GM19351 (cell line): ENCODE measurements around the gene KTN1.
A peak's percentile ranks its signal among the peaks of the same experiment; 100 is the strongest.

Experiments used
- ATAC-seq: cut with Tn5 transposase; IDR thresholded peaks from one replicate; pipeline ENCODE4 v1.9.1; 2021; ENCODE audit warnings: mild to moderate bottlenecking, moderate library complexity; ENCODE audit not compliant: unreplicated experiment

Gene KTN1

DNA sequence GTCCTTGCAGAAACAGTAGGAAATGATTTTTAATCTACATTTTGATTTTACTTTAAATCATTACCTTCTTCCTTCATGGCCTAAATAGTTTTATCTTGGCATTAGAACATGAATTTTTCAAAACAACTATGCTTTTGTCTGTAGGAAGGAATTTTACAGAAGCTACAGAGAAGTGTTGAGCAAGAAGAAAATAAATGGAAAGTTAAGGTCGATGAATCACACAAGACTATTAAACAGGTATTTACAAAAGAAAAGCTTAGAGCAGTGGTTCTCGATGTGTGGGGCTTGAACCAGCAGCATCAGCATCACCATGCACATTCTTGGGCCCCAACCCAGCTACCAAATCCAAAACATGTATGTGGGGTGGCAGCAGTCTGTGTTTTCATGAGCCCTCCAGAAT lies 91.6 kb downstream of the KTN1 start:
- ATAC-seq: no peak

GRCh38 chr14:55673048-55673447 lies 93.0 kb downstream of the KTN1 start:
- ATAC-seq: no peak

DNA sequence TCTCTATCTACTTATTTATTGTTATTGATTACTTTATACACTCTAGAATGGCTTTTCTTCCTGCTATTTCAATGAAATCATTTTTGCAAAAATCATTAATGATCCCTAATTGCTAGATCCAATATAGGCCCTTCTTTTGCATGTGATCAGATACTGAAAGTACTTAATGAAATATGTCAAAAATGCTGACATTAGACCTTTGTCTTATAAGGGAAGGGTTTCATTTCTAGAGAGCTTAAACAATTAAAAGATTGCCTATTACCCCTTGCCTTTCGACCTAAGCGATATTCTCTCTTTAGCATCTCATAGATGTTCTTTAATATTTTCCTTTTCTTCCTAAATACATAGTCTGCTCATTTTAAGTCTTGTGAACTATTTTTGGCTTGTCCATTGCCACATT lies 101.1 kb downstream of the KTN1 start:
- ATAC-seq: no peak

DNA sequence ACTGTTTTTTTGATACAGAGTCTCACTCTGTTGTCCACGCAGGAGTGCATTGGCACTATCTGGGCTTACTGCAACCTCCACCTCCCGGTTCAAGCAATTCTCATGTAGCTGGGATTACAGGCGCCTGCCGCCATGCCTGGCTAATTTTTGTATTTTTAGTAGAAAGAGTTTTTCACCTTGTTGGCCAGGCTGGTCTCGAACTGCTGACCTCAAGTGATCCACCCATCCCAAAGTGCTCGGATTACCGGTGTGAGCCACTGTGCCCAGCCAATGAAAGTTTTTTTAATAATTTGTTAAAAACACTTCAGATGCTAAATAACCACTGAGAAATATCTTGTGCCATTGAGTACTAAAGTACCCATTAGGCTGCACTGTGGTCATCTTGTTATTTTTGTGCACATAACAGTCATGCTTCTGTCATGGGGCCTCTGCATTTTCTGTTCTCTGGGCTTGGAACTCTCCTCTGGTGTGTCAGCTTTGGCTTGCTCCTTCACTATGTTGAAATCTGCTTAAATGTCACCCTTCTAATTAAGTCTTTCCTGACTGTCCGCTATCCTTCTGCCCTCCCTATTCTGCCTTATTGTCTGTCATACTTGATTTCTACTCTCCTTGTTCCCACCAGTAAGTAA lies 105.1 kb downstream of the KTN1 start:
- ATAC-seq: no peak

GRCh38 chr14:55686713-55687112 lies 106.7 kb downstream of the KTN1 start:
- no peak for ATAC-seq

GRCh38 chr14:55688566-55688965 lies 108.6 kb downstream of the KTN1 start:
- ATAC-seq: no peak

DNA sequence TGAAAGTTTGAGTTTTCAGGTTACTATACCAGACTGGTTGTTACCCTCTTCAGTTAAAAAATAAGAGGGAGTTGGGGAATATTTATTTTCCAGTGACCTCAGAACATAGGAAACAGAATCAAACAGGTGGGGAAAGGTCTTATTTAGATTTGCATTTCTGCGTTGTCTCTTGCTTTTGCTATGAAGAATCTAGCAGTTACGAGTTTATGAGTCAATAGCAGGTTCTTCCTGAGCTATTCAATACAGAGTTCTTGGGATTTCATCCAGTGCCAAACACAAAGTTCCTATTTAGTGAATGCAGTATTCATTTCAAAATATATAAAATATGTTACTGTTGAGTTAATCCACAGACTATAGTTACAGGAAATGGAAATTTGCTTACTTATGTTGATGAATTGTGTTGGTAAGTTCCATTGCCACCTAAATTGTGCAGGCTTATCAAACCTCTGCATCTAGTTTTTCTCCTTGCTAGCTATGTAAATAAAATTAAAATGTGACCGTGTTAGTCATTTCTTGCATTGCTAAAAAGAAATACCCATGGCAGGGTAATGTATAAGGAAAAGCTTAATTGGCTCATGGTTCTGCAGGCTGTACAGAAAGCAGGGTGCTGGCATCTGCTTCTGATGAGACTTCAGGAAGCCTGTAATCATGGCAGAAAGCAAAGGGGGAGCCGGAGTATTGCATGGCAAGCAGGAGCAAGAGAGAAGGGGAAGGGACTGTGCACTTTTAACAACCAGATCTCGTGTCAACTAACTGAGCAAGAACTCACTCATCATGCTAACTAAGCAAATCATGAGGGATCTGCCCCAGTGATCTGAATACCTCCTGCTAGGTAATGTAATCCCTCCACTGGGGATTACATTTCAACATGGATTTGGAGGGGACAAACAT lies 110.2 kb downstream of the KTN1 start:
- ATAC-seq: no peak

DNA sequence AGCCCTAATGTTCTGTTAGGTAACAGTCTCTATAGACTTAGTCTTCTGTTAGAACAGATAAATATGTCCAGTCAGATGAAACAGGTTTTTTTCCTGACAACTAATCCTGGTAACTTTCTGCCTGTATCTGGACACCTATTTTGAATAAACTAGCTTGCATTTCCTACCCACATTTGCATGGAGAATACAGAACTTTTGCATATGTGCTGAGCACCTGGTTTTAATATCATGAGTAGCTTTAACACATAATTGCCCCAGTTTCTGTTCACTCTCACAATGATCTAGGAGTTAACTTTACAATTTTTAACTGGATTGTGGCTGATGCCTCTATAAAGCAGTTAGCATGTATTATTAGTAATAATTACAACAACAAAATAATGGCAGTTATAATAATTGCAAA lies 111.7 kb downstream of the KTN1 start:
- no peak for ATAC-seq

DNA sequence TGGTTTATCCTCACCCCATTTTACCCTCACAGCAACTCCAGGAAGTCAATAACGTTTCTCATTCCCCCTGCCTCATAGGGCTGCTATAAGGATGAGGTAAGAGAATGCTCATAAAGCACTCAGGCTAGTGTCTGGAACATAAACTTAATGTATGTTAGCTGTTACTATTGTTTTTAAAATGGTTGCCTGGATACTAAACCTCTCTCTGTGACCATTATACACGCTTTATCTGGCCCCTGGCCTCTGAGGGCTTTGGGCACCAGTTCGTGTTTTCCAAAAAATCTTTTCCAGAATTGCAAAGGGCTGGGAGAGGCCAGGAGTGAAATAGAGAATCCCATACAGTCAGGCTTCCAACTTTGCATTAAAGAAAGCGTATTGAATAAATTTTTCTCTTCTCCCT lies 113.9 kb downstream of the KTN1 start:
- ATAC-seq: no peak

DNA sequence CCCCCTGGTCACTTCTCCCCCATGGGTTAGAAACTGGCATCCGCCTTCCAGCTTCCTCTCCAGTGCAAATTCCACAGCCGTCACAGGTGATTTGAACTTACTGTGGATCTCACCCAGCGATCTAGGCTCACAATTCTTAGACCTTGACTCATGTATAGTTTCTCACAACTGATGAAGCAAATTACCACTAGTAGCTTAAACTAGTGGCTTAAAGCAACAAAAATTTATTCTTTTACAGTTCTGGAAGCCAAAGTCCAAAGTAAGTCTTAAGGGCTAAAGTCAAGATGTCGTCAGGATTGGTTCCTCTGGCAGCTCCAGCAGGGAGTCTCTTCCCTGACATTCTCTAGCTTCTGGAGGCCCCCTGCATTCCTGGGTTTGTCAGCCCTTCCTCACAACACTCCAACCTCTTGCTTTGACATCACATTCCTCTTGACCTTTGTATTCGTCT lies 117.4 kb downstream of the KTN1 start:
- no peak for ATAC-seq

GRCh38 chr14:55698051-55698450 lies 118.0 kb downstream of the KTN1 start:
- ATAC-seq: no peak

- no peak for ATAC-seq
Measured at GRCh38 chr14:55699131-55700057, 119.4 kb downstream of the KTN1 start.

DNA sequence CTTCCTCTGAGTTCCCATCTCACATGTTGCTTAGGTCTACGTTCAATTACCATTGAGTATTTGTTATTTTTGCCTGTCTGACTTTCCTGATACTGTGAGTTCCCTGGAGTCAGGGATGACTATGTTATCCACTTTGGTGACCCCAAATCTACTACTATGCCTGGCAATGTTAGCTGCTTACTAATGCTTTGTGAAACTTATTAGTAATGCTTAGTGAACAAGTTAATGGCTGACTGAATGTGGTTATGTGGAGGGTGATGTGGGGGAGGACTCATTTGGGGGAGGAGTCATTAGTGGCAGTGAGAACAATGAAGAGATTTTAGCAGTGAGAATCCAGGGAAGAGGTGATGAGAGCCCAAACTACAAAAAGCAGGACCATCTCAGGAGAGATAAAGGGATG lies 121.6 kb downstream of the KTN1 start:
- peak; percentile 98 for ATAC-seq

DNA sequence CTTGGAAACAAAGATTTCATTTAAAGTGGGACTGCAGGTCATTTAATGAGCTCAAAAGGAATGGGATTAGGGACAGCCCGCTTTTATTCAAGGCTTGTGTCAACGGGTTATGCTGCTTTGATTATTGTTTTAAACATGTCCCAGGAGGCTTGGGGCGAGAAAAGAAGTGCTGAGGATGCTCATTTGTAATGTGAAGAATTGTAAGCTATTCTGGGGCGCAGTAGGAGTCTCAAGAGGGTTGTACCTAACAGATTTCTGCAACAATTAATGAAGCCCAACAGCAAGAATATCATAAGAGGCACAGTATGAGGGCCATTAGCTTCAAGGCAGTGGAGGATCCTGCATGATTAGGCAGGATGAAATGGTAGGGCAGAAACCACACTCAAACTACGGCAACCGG lies 122.5 kb downstream of the KTN1 start:
- no peak for ATAC-seq

GRCh38 chr14:55704654-55705053 lies 124.6 kb downstream of the KTN1 start:
- ATAC-seq: no peak

DNA sequence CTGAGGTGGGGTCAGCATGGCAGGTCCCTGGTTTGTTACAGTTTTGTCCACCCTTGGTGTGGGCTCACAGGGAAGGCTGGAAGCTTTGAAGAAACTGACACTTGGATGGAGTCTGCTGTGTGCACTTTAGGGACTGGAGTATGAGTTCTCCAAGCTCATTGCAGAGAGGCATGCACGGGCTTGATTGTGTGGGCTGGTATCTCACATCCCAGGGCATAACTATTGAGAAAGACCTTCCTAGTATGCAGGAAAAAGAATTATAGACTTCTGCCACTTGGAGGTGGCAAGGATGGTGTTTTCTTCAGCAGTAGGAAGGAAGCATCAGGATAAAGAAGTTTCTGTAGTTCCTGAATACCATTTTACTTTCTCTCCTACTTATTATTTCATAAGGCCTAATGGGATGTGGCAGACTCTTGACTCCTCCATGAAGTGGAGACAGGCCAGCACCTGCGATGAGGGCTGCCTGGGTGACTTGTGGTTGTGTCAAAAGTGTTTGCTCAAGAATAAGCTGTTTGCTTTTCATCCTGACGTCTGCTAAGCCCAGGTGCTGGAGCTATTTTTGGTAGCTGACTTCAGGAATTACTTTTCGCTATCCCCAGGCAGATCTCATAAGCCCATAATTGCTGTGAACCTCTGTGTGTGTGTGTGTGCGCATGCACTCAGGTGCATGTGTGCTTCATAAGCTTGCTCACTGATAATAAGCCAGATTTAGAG lies 125.8 kb downstream of the KTN1 start:
- ATAC-seq: no peak

- no peak for ATAC-seq
Measured at GRCh38 chr14:55706365-55706684, 126.3 kb downstream of the KTN1 start.

DNA sequence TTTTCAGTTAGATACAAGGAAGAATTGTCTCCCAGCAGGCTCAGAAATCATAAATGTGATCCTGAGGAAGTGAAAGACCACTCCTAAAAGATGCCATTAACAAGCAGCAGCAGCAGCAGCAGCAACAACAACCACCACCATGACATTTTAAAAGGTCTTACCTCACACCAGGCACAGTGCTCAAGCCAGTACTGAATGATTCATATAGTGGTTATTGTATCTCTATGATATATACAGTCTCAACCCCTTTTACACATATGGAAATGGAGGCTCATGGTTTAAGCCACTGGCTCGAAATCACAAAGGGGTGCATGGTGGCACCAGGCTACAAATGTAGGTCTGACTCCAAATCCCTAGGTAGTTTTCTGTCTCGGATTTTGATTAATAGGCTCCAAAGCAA lies 126.9 kb downstream of the KTN1 start:
- ATAC-seq: no peak

DNA sequence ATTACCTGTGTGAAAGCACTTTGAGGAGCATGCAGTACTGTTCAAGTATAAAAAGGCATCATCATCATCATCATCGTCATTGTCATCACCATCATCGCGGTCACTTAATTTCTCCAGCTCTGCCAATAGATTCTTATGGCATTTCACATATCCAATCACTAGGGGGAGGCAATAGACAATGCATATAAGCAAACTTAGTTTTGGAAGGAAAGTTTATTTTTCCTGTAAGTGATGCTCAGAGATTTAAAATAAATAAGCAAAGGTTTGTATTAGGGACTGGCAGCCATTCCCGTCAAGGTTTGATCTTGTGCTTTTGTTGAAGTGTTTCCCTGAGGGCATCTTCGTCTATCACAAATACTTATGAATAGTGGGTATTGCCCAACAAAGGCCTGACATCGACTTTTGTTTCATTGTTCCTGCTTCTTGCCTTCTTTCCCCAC lies 127.4 kb downstream of the KTN1 start:
- no peak for ATAC-seq

DNA sequence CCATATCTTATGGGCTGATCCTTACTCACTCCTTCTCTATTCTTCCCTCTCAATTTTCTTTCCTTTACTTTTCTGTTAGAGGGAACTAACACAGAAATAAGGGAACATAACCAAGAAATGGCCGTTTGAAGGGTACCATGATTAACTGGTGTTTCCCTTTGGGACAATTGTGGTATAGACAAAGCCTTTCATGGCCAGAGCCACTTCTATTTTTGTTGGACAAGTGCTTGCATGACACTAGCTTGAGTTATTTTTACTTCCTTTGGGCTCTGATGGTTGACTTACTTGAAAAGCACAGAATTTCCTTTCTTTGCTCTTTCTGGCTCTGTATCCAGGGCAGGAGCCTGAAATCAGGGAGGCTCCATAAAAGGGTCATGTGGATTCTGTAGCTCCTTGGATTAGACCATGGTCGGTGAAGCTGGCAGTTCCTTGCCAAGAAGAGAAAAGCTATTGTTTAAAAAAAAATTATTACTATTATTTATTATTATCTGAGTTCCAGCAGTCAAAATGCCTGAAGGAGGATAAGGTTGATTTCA lies 130.6 kb downstream of the KTN1 start:
- no peak for ATAC-seq
